Stimulated activated CD4-positive, alpha-beta T cell treated with anti-CD3 and anti-CD28 coated beads, Interleukin-1b, Interleukin-23, amount 100 ng/mL, for 24 hours (primary cell): ENCODE data around the gene ST6GAL2.

Experiments
- DNase-seq, 4 experiments: peaks; one replicate each; pipeline ENCODE4 v3.0.0-alpha.2; 2020; ENCODE audit warnings: low read depth in 4 of 4, low spot score in 1 of 4

The ST6GAL2 gene

GRCh38 chr2:106885971-106886915, at the start of gene ST6GAL2:
Gene ST6GAL2, minus strand, starts transcription at chr2:106886167. Its CDS starts 42,190 bp downstream, at chr2:106843977.
- DNase-seq: no peak

- DNase-seq: no peak
These were observed 46.7 kb upstream of the ST6GAL2 start for GRCh38 chr2:106932644-106933043.

- no peak for DNase-seq
These were observed 45.9 kb upstream of the ST6GAL2 start for GRCh38 chr2:106931717-106932335.

GRCh38 chr2:106921451-106921850, 35.5 kb upstream of the ST6GAL2 start:
- no peak for DNase-seq

- no peak for DNase-seq
These were observed 33.0 kb upstream of the ST6GAL2 start for GRCh38 chr2:106919012-106919411.

GRCh38 chr2:106904242-106904641, 18.3 kb upstream of the ST6GAL2 start:
- DNase-seq: no peak

- DNase-seq: no peak
These were observed 14.0 kb upstream of the ST6GAL2 start for GRCh38 chr2:106899786-106900530.

GRCh38 chr2:106894545-106894944, 8.6 kb upstream of the ST6GAL2 start:
- DNase-seq: no peak

- no peak for DNase-seq
These were observed 6.1 kb upstream of the ST6GAL2 start for GRCh38 chr2:106892048-106892447.

- no peak for DNase-seq
These were observed 4.6 kb upstream of the ST6GAL2 start for GRCh38 chr2:106890606-106891005.

- DNase-seq: no peak
These were observed 1.2 kb upstream of the ST6GAL2 start for GRCh38 chr2:106886916-106887758.

- no peak for DNase-seq
These were observed 638 bp downstream of the ST6GAL2 start for GRCh38 chr2:106885329-106885728.

- DNase-seq: no peak
These were observed 3.3 kb downstream of the ST6GAL2 start for GRCh38 chr2:106882673-106883072.

GRCh38 chr2:106878206-106878605, 7.8 kb downstream of the ST6GAL2 start:
- DNase-seq: no peak

GRCh38 chr2:106876699-106877098, 9.3 kb downstream of the ST6GAL2 start:
- DNase-seq: no peak

- DNase-seq: no peak
These were observed 16.3 kb downstream of the ST6GAL2 start for GRCh38 chr2:106869512-106870275.

GRCh38 chr2:106868275-106868674, 17.7 kb downstream of the ST6GAL2 start:
- no peak for DNase-seq

GRCh38 chr2:106867196-106867953, 18.6 kb downstream of the ST6GAL2 start:
- no peak for DNase-seq

GRCh38 chr2:106866641-106867040, 19.3 kb downstream of the ST6GAL2 start:
- DNase-seq: no peak
